ENCODE results near the gene RBMS2. TPM values are rescaled to one million over a fixed set of nuclear protein-coding genes. Genes with fewer than 3 reads are reported as not detected.

The RBMS2 gene
- total and polyA plus RNA-seq, 9 of the 15 experiments (the other 6 are each of a cell fraction or from before 2014, with no cell fraction given): 0.08 to 10.5 (median 0.31) TPM

- WGBS (ENCODE audit: insufficient coverage, low coverage, missing lambda C conversion rate): 2% methylated on average over 10 of the region's 12 CpGs
- ATAC-seq (peak; percentile 84), DNase-seq (ENCODE audit: extremely low read depth in 1 of 4, low spot score in 3 of 4) (peak; percentile 90 to 100 (median 94)), FAIRE-seq (peak; percentile 96)
- Histone ChIP-seq H4K20me1 (replicated peaks; ENCODE audit: control insufficient read depth, insufficient read depth, low read length) (no peaks in the 10 kb centered on the region), H3K27ac (ENCODE audit: extremely low read depth, low read depth, low read length) (peak overlapping the region; percentile 86), H3K36me3 (ENCODE audit: control insufficient read depth, insufficient read depth, low read length) (peaks cover 46% of the 10 kb centered on the region), H3K4me1 (replicated peaks in 1 of 2; ENCODE audit: control insufficient read depth in 2 of 2, insufficient read depth in 2 of 2, low read length in 2 of 2) (peaks cover 23 to 38% of the 10 kb centered on the region in 2 experiments), H3K27me3 (ENCODE audit: control insufficient read depth in 2 of 2, insufficient read depth in 2 of 2, low read length in 2 of 2) (no peaks in the 10 kb centered on the region), H3K4me3 (peak overlapping the region; percentile 85), H3K79me2 (ENCODE audit: control insufficient read depth, insufficient read depth, low read length) (peaks cover 57% of the 10 kb centered on the region), H3K9ac (ENCODE audit: insufficient read depth in 1 of 2, low read depth in 2 of 2, low read length in 2 of 2) (peak overlapping the region; percentile 74 to 75; a peak in 3 of 4 replicates), H3K9me3 (replicated peaks; ENCODE audit: control insufficient read depth, insufficient read depth, low read depth, low read length) (no peaks in the 10 kb centered on the region), H3K4me2 (ENCODE audit: insufficient read depth, low read length) (peak overlapping the region; percentile 96), H3K9me1 (ENCODE audit: control insufficient read depth, insufficient read depth, low read length) (no peaks in the 10 kb centered on the region), H2AFZ (ENCODE audit: low read depth, low read length) (peak overlapping the region; percentile 92)
- intact Hi-C loops (cut with micrococcal nuclease) (loop anchor here (1.0 to 10.0 kb wide), 9 partner anchors 43 to 520 kb away; partner anchors contain the start of genes APOF, NAB2, NACA and PRIM1), in situ Hi-C loops (cut with MboI) (no loop called here)
- no TSS peak for BruUV-seq (replicated peaks)
- POLR2A ChIA-PET: interaction anchor here (0.6 to 3.4 kb wide), 27 partner anchors 9 to 925 kb away, joined by 3 to 42 read pairs (median 4); partner anchors contain the start of genes ATP5F1B, NACA, PTGES3 and STAT2
- CTCF ChIA-PET (ENCODE audit: low intra/inter-chr PET ratio): interaction anchor here (0.7 to 2.4 kb wide), 2 partner anchors 123 to 1888 kb away, joined by 7 to 10 read pairs; no protein-coding TSS in a partner anchor
- no peak for TF ChIP-seq ARID2 (IDR thresholded peaks at IDR 0.05)
- peak in 1 of 2 experiments; percentile 78; a peak in 1 of 4 replicates for TF ChIP-seq ZNF639 (CRISPR knock-in tag; conservative IDR thresholded peaks at IDR 0.05 in 1 of 2, IDR thresholded peaks at IDR 0.05 in 1 of 2)
- no peak for TF ChIP-seq HDAC1 (IDR thresholded peaks at IDR 0.05)
- TF ChIP-seq E4F1 (CRISPR knock-in tag; IDR thresholded peaks at IDR 0.05; ENCODE audit: borderline replicate concordance): no peak
- TF ChIP-seq GABPA (tag; conservative IDR thresholded peaks at IDR 0.05; ENCODE audit: low read depth): peak; percentile 71
- peak; percentile 83 for TF ChIP-seq FOXM1 (IDR thresholded peaks at IDR 0.05; ENCODE audit: low read depth)
- no peak for TF ChIP-seq FOXM1 (CRISPR knock-in tag; IDR thresholded peaks at IDR 0.05; ENCODE audit: low read depth)
- 0 out of 2 replicates have a peak, but pooled peaks have one; percentile 56 for TF ChIP-seq ERF (CRISPR knock-in tag; IDR thresholded peaks at IDR 0.05)
- TF ChIP-seq TAF1 (IDR thresholded peaks at IDR 0.05; ENCODE audit: control insufficient read depth, extremely low read depth, insufficient read depth, low read length, severe bottlenecking): peak; percentile 48
- 0 out of 2 replicates have a peak, but pooled peaks have one; percentile 11 for TF ChIP-seq FOXP4 (CRISPR knock-in tag; IDR thresholded peaks at IDR 0.05; ENCODE audit: borderline replicate concordance)
- TF ChIP-seq MCM5 (IDR thresholded peaks at IDR 0.05; ENCODE audit: low read depth): no peak
- TF ChIP-seq U2AF2 (optimal IDR thresholded peaks at IDR 0.05; ENCODE audit: low read depth, low read length): no peak
- TF ChIP-seq ZFP36 (IDR thresholded peaks at IDR 0.05; ENCODE audit: low read depth, low read length, partially characterized antibody): peak; percentile 29
- no peak for TF ChIP-seq DNMT1 (IDR thresholded peaks at IDR 0.05)
Measured at GRCh38 chr12:56636675-56637540, 115.3 kb downstream of the RBMS2 start.

Data from K562 (cell line).